ENCODE measurements around the gene SCYGR1. TPM values are rescaled to one million over a fixed set of nuclear protein-coding genes. Genes with fewer than 3 reads are reported as not detected.
"Not testable (repeated sequence)": the region's sequence is repeated elsewhere in the genome, so short reads cannot be mapped to it uniquely, and the experiment has no call there.

The SCYGR1 gene, protein sequence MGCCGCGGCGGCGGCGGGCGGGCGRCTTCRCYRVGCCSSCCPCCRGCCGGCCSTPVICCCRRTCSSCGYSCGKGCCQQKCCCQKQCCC
- not detected for total RNA-seq (ENCODE audit: unreplicated experiment)
- long read RNA-seq = 0 reads

GRCh38 chr2:227387583-227387982, at the start of gene SCYGR1:
TSS of gene SCYGR1 (minus strand) at chr2:227387949. CDS start at chr2:227387949, 0 bp downstream.
- not testable (repeated sequence) for H3K4me3 Mint-ChIP-seq (ENCODE audit: unreplicated experiment); H3K27me3 Mint-ChIP-seq (ENCODE audit: unreplicated experiment); H3K9me3 Mint-ChIP-seq (ENCODE audit: unreplicated experiment); DNase-seq; H3K27ac Mint-ChIP-seq (ENCODE audit: unreplicated experiment); H3K36me3 Mint-ChIP-seq (ENCODE audit: unreplicated experiment); H3K4me1 Mint-ChIP-seq (ENCODE audit: low read depth, unreplicated experiment)

GRCh38 chr2:227436436-227437174, 48.9 kb upstream of the SCYGR1 start:
- peaks cover 3% of the 10 kb centered on the region for H3K27me3 Mint-ChIP-seq (ENCODE audit: unreplicated experiment)
- TF ChIP-seq, protein P1, sequence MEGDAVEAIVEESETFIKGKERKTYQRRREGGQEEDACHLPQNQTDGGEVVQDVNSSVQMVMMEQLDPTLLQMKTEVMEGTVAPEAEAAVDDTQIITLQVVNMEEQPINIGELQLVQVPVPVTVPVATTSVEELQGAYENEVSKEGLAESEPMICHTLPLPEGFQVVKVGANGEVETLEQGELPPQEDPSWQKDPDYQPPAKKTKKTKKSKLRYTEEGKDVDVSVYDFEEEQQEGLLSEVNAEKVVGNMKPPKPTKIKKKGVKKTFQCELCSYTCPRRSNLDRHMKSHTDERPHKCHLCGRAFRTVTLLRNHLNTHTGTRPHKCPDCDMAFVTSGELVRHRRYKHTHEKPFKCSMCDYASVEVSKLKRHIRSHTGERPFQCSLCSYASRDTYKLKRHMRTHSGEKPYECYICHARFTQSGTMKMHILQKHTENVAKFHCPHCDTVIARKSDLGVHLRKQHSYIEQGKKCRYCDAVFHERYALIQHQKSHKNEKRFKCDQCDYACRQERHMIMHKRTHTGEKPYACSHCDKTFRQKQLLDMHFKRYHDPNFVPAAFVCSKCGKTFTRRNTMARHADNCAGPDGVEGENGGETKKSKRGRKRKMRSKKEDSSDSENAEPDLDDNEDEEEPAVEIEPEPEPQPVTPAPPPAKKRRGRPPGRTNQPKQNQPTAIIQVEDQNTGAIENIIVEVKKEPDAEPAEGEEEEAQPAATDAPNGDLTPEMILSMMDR (IDR thresholded peaks at IDR 0.05; ENCODE audit: partially characterized antibody, unreplicated experiment) = no peak
- H3K9me3 Mint-ChIP-seq (ENCODE audit: unreplicated experiment) = peaks cover 8% of the 10 kb centered on the region
- DNase-seq = no peak
- H3K27ac Mint-ChIP-seq (ENCODE audit: unreplicated experiment) = no peak overlapping the region
- H3K4me1 Mint-ChIP-seq (ENCODE audit: low read depth, unreplicated experiment) = no peaks in the 10 kb centered on the region
- no peak overlapping the region for H3K4me3 Mint-ChIP-seq (ENCODE audit: unreplicated experiment)
- H3K36me3 Mint-ChIP-seq (ENCODE audit: unreplicated experiment) = peaks cover 11% of the 10 kb centered on the region

- peaks cover 3% of the 10 kb centered on the region for H3K27me3 Mint-ChIP-seq (ENCODE audit: unreplicated experiment)
- H3K4me1 Mint-ChIP-seq (ENCODE audit: low read depth, unreplicated experiment) = no peaks in the 10 kb centered on the region
- DNase-seq = no peak
- no peak overlapping the region for H3K4me3 Mint-ChIP-seq (ENCODE audit: unreplicated experiment)
- peaks cover 11% of the 10 kb centered on the region for H3K36me3 Mint-ChIP-seq (ENCODE audit: unreplicated experiment)
- no peak overlapping the region for H3K27ac Mint-ChIP-seq (ENCODE audit: unreplicated experiment)
- H3K9me3 Mint-ChIP-seq (ENCODE audit: unreplicated experiment) = peaks cover 8% of the 10 kb centered on the region
- TF ChIP-seq, protein P1 (IDR thresholded peaks at IDR 0.05; ENCODE audit: partially characterized antibody, unreplicated experiment) = no peak
Observed at GRCh38 chr2:227433171-227433570, 45.4 kb upstream of the SCYGR1 start.

DNA sequence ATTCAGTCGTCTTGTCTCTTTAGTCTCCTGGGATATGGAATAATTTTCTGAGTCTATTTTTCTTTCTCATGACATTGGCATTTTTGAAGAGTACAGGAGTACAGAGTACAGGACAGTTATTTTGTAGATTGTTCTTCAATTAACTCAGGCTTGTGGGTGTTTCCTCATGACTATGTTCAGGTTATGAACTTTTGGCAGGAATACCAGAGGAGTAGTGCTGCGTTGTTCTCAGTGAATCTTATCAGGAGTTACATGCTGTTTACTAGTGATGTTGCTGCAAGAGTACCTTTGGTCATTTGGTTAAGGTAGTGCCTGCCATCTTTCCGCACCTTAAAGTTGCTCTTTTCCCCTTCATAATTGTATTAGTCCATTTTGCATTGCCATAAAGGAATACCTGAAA, 42.9 kb upstream of the SCYGR1 start:
- no peak overlapping the region for H3K4me3 Mint-ChIP-seq (ENCODE audit: unreplicated experiment)
- peaks cover 11% of the 10 kb centered on the region for H3K36me3 Mint-ChIP-seq (ENCODE audit: unreplicated experiment)

GRCh38 chr2:227428731-227429285, 41.1 kb upstream of the SCYGR1 start:
- Mint-ChIP-seq H3K36me3 (ENCODE audit: unreplicated experiment) (peaks cover 11% of the 10 kb centered on the region), H3K27me3 (ENCODE audit: unreplicated experiment) (peaks cover 3% of the 10 kb centered on the region), H3K4me3 (ENCODE audit: unreplicated experiment) (no peak overlapping the region), H3K9me3 (ENCODE audit: unreplicated experiment) (peaks cover 8% of the 10 kb centered on the region), H3K4me1 (ENCODE audit: low read depth, unreplicated experiment) (peaks cover 2% of the 10 kb centered on the region), H3K27ac (ENCODE audit: unreplicated experiment) (no peak overlapping the region)
- DNase-seq = no peak
- TF ChIP-seq, protein P1 (IDR thresholded peaks at IDR 0.05; ENCODE audit: partially characterized antibody, unreplicated experiment) = no peak

More for the DNA sequence above, 42.9 kb upstream of the SCYGR1 start:
- Mint-ChIP-seq H3K9me3 (ENCODE audit: unreplicated experiment) (peaks cover 8% of the 10 kb centered on the region), H3K27ac (ENCODE audit: unreplicated experiment) (no peak overlapping the region), H3K4me1 (ENCODE audit: low read depth, unreplicated experiment) (no peaks in the 10 kb centered on the region), H3K27me3 (ENCODE audit: unreplicated experiment) (peaks cover 3% of the 10 kb centered on the region)
- DNase-seq = no peak
- TF ChIP-seq, protein P1 (IDR thresholded peaks at IDR 0.05; ENCODE audit: partially characterized antibody, unreplicated experiment) = no peak
